GM19035 (cell line): ENCODE measurements around the gene DMRT1.

ENCODE experiments used
- ATAC-seq: cut with Tn5 transposase; IDR thresholded peaks from one replicate; pipeline ENCODE4 v1.9.1; 2021; ENCODE audit not compliant: unreplicated experiment

DMRT1 gene

DNA sequence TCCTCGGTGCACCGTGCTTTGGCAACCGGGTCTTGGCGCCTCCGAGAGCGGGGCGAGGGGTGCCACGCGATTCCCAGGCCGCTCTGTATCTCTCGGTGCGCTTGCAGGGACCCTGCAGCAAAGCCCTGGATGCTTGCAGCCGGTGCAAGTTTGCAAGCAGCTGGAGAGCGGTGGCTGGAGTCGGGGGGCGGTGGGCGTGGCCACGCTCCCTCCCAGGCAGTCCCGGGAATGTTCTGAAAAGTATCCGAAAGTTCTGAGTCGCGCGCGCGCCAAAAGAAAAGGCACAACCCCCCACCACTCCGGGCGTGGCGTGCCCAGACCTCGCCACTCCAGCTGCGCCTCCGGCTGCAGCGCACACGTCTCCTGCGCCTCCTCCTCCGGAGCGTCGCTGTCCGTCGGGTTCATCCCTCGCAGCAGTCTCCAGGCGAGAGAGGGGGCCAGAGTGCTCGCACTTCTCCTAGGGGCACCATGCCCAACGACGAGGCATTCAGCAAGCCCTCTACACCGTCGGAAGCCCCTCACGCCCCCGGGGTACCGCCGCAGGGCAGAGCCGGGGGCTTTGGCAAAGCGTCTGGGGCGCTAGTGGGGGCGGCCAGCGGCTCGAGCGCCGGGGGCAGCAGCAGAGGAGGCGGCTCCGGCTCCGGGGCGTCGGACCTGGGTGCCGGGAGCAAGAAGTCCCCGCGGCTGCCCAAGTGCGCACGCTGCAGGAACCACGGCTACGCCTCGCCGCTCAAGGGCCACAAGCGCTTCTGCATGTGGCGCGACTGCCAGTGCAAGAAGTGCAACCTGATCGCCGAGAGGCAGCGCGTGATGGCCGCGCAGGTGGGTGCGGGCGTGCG is at the start of gene DMRT1:
DMRT1 (plus strand) TSS at position 327 of the 839 bp plus-strand sequence; CDS start at position 469, 142 bp downstream.
- ATAC-seq, result no peak

DNA sequence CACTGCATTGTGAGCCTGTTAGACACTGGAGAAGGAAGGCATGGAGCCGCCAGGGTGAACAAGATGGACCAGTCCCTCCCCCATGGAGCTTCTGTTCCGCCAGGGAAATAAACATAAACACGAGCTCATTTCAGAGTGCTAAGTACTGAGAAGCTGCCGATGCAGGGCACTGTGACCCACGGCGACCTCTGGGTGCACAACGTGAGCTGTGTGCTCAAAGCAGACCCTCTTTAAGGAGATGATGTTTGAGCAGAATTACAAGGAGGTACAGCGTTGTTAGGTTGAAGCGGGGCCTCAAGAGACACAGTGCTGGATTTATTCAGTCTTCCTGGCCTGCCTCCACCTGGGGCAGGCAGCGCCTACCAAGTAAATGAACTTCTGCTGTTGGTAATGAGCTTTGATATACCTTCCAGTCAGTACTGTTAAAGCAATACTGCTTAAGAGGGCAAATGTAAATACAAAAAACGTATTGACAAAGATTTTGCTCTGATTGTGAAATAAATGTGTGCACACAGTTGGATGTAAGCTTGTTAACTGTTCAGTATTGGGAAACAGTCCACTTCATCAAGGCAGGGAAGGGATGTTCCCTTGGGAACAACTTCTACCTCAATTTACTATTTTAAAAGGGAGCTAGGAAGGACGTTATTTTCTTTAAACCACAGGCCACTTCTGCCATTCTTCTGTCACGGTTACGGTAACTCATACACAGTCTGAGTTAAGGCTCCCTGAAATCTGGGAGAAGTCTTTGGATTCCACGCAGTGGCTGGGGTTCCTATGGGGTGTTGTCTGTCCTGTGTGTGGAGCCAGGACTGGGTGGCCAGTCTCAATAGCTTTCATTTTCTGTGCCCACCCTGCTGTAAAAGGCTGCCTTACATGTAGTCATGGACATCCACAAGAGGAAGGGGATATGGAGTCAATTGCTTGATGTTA is 48.9 kb upstream of the DMRT1 start:
- ATAC-seq, result no peak

DNA sequence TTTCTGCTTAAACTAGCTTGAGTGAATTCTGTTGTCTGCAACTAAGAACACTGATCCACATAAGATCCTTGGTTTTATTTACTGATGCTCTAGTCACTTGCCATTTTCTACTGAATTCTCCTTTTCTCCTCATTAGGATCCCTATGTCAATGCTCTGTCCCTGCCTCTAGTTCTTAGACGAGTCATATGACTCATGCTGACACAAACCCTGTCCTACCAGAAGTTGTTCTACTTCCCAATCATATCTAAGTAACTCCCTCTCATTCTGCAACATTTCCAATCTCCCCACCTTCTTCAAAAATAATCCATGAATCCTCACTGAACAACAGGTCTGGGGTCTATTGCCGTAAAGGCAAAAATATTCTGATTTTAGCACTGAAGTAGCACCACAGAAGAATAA is 47.1 kb upstream of the DMRT1 start:
- ATAC-seq, result no peak

DNA sequence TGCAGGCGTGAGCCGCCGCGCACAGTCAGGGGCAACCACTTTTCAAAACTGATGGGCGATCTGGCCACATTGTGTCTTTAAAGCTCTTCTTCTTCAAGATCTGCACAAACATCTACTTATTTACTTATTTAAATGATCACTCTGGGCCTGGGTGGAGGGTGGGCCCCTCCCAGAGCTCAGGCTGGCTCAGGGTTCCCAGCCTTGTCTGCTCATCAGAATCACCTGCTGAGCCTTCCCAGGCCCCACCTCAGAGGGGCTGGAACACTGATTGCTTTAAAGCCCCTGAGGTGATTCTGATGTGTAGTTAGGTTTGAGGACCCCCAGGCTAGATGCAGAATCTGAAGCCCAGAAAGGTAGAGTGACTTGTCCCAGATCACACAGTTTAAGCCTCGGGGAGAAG is 45.6 kb upstream of the DMRT1 start:
- ATAC-seq, result no peak

DNA sequence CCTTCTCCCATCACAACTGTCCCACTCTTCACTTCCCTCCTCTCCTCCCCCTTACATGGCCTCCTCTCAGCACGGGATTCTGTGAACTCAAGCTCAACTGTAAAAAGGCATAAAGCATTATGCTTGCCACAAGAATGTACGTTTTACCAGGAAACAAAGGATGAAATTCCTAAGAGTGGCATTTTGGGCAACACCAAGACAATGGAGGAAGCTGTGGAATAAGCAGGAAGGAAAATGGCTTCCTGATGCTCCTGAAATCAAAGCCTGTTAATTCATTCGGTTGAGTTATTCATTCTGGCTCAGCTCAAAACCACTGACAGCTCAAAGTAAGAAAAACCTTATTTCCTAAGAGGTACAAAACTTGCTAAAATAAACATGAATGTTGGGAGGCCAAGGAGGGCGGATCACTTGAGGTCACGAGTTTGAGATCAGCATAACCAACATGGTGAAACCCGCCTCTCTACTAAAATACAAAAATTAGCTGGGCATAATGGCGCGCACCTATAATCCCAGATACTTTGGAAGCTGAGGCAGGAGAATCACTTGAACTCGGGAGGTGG is 40.8 kb upstream of the DMRT1 start:
- ATAC-seq, result no peak

DNA sequence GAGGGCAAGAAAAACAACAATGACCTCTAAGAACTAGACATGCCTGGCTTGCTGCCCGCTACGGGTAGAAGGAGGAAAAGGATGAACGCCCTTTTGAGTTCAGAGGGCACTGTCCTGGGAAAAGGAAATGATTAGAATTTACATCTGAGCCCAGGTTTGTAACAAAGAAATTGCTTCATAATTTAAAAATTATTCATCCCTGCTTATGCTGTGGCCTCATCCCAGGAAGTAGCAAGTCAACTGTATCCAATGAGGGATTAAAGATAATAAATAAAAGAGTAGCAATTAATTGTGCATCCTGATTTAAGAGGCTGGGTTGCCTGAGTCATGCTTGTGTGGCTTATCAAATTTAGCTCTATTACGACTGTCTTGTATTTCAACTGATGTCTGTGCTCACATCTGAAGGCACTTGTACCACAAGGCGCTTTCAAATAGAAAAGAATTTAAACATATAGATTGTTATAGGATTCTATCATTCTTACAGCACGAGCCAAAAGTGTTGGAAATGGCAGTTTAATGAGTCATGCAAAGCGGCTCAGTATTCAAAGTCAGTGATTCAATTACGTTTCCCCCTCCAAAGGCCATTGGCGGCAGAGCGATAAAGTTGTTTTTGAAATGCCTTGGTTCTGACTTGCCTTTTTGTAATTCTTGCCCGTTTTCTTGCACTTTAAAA is 40.0 kb upstream of the DMRT1 start:
- ATAC-seq, result no peak

DNA sequence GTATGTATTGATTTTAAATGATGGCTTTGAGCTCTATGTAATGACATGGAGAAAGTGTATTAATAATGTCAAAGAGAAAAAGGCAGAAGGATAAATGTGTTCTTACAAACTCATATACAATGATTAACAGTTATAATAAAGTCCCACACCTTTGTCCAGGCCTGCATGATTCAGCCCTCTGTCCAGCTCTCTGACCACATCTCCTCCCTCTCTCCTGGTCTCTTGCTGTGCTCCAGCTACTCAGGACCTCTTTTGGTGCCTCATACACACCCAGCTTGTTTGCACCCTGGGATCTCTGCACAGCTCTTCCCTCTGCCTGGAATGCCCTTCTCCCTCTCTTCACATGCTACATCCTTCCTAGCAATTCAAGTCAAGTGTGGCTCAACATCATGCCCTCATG is 37.5 kb upstream of the DMRT1 start:
- ATAC-seq, result no peak

DNA sequence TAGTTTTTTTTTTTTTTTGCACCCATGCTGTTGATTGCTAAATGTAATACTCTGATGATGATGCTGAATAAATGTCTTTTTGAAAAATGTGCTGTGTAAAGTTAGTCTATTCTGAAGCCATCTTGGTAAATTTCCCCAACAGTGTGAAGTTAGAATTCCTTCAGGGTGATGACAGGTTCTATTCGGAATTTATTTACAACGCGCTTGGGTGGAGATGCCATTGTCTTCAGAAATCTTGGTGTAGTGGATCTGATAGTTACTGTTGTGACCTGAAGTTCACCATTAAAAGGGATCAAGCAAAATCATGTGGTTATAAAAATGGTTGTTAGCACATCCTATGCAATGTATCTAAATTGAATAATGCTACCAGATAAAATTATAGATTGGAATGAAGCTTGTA is 36.3 kb upstream of the DMRT1 start:
- no peak for ATAC-seq

DNA sequence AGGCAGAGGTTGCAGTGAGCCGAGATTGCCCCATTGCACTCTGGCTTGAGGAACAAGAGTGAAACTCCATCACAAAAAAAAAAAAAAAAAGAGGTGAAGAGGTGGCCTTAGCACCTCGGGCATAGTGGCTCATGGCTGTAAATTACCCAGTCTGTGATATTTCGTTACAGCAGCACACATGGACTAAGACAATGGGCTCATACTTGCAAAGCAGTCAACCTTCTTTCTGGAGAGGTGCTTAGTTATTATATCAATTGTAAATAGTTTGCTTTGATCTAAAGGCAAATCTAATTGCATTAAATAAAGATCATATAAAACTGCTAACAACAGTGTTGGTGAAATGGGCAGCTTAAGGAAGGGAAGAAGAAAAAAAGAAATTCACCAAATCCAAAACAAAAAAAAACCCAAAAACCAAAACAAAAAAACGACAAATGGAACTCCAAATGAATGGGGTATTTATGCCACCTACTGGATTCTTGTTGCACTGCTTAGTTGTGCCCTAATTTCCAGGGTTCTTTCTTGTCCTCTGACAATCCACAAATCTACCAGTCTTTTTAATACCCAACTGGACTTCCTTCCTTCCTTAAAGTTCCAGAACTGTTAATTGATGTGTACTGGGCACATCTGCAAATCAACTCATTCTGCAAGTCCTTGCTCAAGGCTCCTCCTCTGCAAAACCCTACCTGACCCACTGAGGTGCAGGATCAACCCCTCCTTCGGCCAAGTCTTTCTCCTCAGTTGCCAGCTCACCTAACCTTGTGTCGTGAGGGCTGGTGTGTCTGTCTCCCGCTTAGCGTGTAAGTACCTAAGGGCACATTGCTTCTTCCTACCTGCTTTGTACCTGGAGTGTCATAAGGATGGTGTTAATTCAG is 35.0 kb upstream of the DMRT1 start:
- no peak for ATAC-seq

DNA sequence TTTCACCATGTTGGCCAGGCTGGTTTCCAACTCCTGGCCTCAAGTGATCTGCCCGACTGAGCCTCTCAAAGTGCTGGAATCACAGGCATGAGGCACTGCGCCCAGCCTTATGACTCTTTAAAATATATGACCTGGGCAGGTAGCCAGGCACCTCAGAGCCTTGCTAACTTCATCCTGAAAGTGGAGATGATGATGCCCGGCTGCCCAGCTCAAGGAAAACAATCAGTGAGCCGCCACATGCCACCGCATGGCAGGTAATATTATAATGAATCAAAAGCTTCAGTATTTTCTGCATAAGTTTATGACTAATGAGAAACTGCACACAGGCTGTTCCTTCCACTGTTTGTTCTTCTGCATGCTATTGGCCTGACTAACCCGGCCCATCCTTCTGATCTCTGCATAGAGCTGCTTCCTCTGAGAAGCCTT is 30.4 kb upstream of the DMRT1 start:
- ATAC-seq, result no peak

DNA sequence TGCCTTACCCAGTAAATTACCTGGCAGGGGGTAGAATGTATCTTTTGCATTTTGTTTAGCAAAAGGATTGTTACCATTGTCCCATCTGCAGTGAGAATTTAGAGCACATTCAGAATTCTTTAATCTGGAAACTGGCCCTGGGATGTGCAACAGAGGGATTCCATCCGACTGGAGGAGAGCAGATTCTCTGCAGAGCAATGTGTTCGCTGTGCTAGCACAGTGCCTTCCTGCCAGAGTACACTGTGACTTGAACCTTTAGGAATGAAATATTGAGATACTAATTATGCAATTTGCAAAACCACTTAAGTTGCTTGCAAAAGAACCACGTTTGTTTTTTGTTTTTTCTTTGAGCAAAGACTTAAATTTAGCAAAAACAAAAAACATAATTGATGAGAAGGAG is 22.5 kb upstream of the DMRT1 start:
- ATAC-seq, result no peak

DNA sequence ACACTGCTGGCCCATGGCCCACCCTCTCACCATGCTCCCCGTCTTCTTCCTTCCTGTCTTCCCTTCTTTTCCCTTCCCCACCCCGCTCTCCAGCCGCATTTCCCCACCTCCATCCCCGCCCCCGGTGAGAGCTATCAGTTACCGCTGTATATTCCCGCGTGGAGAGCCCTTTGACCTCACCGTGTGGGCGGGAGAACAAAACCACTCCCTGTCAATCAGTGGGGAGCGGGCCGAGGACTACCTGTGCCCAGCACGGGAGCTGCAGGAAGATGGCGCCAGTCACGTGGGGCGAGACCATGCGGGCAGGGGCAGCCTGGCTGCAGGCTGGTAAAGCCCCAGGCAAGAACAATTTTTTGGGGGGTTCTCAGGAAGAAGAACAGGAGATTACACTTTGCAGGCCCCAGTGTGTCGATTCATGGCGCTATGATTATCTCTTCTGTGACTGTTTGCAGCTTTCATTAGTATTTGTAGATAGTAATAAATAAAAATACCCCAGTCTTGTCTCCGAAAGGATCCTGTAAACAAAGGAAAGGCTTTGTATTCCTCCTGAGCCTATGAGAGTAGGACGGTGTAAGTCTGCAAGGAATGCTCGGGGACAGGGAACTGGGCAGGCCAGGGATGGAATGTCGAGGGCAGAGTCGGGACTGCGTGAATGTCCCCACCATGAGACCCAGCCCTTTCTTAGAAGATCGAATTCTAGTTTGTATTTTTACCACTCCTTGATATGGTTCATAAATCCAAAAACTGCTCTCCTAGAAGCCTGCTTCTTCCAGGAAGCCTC is 14.8 kb upstream of the DMRT1 start:
- ATAC-seq, result no peak

DNA sequence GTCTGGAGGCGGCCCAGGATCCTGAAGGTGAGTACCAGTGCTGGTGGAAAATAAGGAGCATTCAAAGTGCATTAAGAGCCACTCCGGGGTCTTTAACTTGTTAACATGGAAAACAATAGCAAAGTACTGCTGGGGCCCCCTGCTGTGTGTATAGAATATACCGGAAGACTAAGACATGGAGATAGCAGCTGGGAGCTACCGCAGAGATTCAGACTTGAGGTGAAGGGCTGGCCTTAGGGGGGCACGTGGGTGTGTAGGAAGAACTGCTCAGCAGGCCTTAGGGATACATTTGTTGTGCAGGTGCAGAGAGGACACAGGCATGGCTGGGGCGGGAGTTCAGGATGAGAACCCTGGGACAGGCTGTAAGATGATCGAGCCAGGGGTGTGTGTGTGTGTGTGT is 1.2 kb upstream of the DMRT1 start:
- ATAC-seq, result no peak

DNA sequence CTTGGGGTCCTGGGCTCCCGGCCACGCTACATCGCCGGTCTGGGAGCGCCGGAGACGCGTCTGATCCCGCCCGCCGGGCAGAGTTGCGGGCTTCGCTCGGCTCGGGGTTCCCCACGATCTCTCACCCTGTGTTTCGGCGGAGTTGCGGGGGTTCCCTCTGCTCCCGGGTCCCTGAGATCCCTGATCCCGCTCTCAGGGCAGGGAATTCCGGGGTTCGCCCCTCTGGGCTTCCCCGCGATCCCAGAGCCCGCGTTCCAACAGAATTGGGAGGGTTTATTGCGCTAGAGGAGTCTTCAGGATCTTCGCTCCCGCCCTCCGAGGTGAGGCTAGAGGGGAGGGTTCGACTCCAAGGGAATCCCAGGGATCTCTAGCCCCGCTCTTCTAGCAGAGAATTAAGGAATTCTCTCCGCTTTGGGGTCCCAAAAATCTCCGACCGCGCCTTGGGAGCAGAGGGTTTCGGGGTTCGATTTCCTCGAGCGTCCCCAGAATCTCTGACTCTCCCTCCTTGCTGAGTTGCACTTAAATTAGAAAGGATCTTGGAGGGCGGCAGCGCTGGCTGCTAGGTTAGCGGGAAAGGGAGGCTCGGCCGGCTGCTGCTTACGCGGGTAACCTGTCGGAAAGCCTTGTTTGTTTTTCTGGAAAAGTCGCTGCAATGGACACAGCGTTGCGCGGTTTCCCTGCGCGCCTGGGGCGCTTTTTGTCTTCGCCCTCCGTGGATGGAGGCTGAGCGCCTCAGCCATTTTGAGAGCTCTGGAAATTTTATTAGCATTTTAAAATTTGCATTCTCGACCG is 1.3 kb downstream of the DMRT1 start:
- no peak for ATAC-seq

DNA sequence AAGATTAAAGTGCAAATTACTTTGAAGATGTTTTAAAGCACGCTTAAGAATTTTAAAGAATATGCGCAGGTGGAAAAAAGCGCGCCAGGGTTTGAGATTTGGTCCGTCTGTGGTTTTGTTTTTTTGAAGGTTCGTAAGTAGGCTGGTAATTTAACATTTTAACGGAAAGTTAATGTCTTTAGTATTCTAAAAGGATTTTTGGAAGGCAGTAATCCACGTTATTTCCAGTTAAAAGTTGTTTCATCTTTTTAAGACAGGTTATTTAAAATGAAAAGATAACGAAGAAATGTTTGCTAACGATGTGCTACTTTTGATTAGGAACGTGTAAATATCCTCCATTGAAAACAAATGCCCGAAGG is 1.9 kb downstream of the DMRT1 start:
- ATAC-seq, result no peak

DNA sequence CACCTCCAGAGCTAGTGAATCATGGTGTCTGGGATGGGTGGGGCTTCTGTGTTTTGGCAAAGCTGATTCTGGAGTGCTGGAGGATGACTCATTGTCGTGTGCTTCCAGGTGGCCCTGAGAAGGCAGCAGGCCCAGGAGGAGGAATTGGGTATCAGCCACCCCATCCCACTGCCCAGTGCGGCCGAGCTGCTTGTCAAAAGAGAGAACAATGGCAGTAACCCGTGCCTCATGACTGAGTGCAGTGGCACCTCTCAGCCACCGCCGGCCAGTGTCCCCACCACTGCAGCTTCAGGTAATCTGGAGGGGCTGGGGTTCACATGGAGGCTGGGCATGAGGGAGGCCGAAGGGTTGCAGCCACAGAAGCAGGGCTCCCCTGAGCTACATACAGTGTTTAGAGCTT is 5.4 kb downstream of the DMRT1 start:
- no peak for ATAC-seq

DNA sequence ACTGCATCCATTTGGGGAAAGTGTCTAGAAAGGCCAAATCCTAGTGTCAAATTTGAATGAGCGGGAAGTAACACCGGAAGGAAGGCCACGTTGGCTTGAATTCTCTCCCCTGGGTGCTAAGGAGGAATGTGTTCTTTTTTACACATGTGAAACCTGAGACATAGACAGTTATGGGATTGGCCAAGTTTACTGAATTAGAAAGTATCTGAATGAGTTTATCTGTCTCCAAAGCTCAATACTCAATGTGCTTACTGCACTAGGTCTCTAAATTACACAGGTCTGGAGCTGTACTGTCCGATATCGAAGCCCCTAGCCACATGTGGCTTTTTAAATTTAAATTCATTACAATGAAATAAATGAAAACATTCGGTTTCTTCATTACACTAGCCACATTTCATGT is 6.0 kb downstream of the DMRT1 start:
- ATAC-seq, result peak; percentile 87

DNA sequence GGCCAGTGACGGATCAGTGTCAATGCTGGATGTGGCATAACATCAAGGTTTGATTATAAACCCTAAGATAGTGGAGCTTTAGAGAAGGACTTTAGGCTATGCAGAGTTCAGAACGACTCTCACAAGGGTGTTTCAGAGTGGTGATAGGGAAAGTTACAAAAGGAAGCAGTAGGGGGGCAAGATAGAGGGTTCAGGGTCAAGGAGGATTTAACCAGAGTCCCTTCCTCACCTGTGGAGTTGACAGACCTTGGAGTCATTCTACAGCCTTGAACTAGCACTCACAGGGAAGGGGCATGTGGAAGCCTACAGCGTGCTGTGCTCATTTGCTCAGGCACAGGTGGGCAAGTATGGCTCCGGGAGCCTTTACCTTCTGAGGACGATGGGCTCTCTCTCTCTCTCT is 7.9 kb downstream of the DMRT1 start:
- no peak for ATAC-seq

DNA sequence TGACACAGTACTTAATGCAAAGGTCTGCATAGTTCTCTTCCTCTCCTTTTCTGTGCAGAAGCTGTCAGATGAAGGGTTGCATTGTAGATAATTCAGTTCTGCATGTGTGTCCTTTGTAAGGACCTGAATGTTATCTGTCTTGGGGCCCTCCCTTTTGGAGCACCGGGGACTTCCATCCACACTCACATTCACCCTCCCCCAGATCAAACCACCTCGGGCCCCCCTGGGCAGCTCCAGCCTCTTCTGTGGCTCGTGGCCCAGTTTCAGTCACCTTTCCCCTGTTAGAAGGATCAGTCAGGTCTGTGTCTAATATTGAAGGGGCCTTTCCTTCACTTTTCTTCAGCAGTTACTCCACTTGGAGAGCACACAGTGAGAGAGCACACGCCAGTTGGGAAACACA is 11.0 kb downstream of the DMRT1 start:
- no peak for ATAC-seq
